ENCODE results near the gene SPEG.
"Not testable (repeated sequence)": the region's sequence is repeated elsewhere in the genome, so short reads cannot be mapped to it uniquely, and the experiment has no call there.

Gene SPEG

GRCh38 chr2:219434718-219435525 lies at the start of gene SPEG:
Gene SPEG (plus strand): TSS chr2:219434843. CDS start chr2:219434978, 135 bp downstream.
- H3K9me3 Mint-ChIP-seq: no peaks in the 10 kb centered on the region
- H3K4me3 Mint-ChIP-seq: no peak within 1 kb of the TSS
- H3K4me1 Mint-ChIP-seq (ENCODE audit: low read depth): peaks cover 1% of the 10 kb centered on the region
- no peak within 1 kb of the TSS for H3K27ac Mint-ChIP-seq
- no peaks in the 10 kb centered on the region for H3K36me3 Mint-ChIP-seq (ENCODE audit: low read depth)
- peaks cover 39% of the 10 kb centered on the region for H3K27me3 Mint-ChIP-seq (ENCODE audit: low read depth)

- H3K4me3 Mint-ChIP-seq: peak overlapping the region; percentile 18
- H3K4me1 Mint-ChIP-seq (ENCODE audit: low read depth): peaks cover 12% of the 10 kb centered on the region
- H3K9me3 Mint-ChIP-seq: no peaks in the 10 kb centered on the region
- H3K27ac Mint-ChIP-seq: no peak overlapping the region
- H3K36me3 Mint-ChIP-seq (ENCODE audit: low read depth): peaks cover 36% of the 10 kb centered on the region
- no peaks in the 10 kb centered on the region for H3K27me3 Mint-ChIP-seq (ENCODE audit: low read depth)
These were observed 49.8 kb upstream of the SPEG start for GRCh38 chr2:219384859-219385258.

- Mint-ChIP-seq H3K9me3 (no peaks in the 10 kb centered on the region), H3K27ac (no peak overlapping the region), H3K27me3 (ENCODE audit: low read depth) (peaks cover 1% of the 10 kb centered on the region), H3K4me3 (peak overlapping the region; percentile 34), H3K4me1 (ENCODE audit: low read depth) (peaks cover 12% of the 10 kb centered on the region), H3K36me3 (ENCODE audit: low read depth) (peaks cover 36% of the 10 kb centered on the region)
These were observed 48.6 kb upstream of the SPEG start for GRCh38 chr2:219385958-219386520.

- peaks cover 12% of the 10 kb centered on the region for H3K4me1 Mint-ChIP-seq (ENCODE audit: low read depth)
- H3K36me3 Mint-ChIP-seq (ENCODE audit: low read depth): peaks cover 33% of the 10 kb centered on the region
- no peaks in the 10 kb centered on the region for H3K9me3 Mint-ChIP-seq
- H3K27me3 Mint-ChIP-seq (ENCODE audit: low read depth): peaks cover 6% of the 10 kb centered on the region
- H3K4me3 Mint-ChIP-seq: peak overlapping the region; percentile 96
- H3K27ac Mint-ChIP-seq: peak overlapping the region; percentile 95
These were observed 47.9 kb upstream of the SPEG start for GRCh38 chr2:219386532-219387280.

GRCh38 chr2:219387306-219388120 lies 47.1 kb upstream of the SPEG start, which contains the start of gene DNPEP:
Gene DNPEP (minus strand): TSS chr2:219387912. CDS start chr2:219387794, 118 bp downstream.
- Mint-ChIP-seq H3K27me3 (ENCODE audit: low read depth) (peaks cover 7% of the 10 kb centered on the region), H3K27ac (peak within 1 kb of the TSS; percentile 95), H3K4me3 (peak within 1 kb of the TSS; percentile 96), H3K4me1 (ENCODE audit: low read depth) (peaks cover 12% of the 10 kb centered on the region), H3K36me3 (ENCODE audit: low read depth) (peaks cover 28% of the 10 kb centered on the region), H3K9me3 (no peaks in the 10 kb centered on the region)

GRCh38 chr2:219388121-219388906 lies 46.3 kb upstream of the SPEG start:
- Mint-ChIP-seq H3K9me3 (no peaks in the 10 kb centered on the region), H3K36me3 (ENCODE audit: low read depth) (peaks cover 29% of the 10 kb centered on the region)

GRCh38 chr2:219388907-219389156 lies 45.8 kb upstream of the SPEG start:
- Mint-ChIP-seq H3K27ac (peak overlapping the region; percentile 22), H3K9me3 (no peaks in the 10 kb centered on the region), H3K36me3 (ENCODE audit: low read depth) (peaks cover 24% of the 10 kb centered on the region), H3K27me3 (ENCODE audit: low read depth) (peaks cover 12% of the 10 kb centered on the region), H3K4me1 (ENCODE audit: low read depth) (peaks cover 9% of the 10 kb centered on the region), H3K4me3 (peak overlapping the region; percentile 22)

More at GRCh38 chr2:219388121-219388906, 46.3 kb upstream of the SPEG start:
- peak overlapping the region; percentile 85 for H3K27ac Mint-ChIP-seq
- H3K27me3 Mint-ChIP-seq (ENCODE audit: low read depth): peaks cover 12% of the 10 kb centered on the region
- H3K4me3 Mint-ChIP-seq: peak overlapping the region; percentile 63
- peaks cover 12% of the 10 kb centered on the region for H3K4me1 Mint-ChIP-seq (ENCODE audit: low read depth)

- Mint-ChIP-seq H3K4me1 (ENCODE audit: low read depth) (peaks cover 7% of the 10 kb centered on the region), H3K27ac (no peak overlapping the region), H3K27me3 (ENCODE audit: low read depth) (peaks cover 12% of the 10 kb centered on the region), H3K36me3 (ENCODE audit: low read depth) (peaks cover 2% of the 10 kb centered on the region), H3K9me3 (no peaks in the 10 kb centered on the region), H3K4me3 (no peak overlapping the region)
These were observed 41.9 kb upstream of the SPEG start for GRCh38 chr2:219392754-219393153.

GRCh38 chr2:219395056-219395455 lies 39.6 kb upstream of the SPEG start:
- H3K4me1 Mint-ChIP-seq (ENCODE audit: low read depth); H3K27ac Mint-ChIP-seq: not testable (repeated sequence)

GRCh38 chr2:219395609-219396008 lies 39.0 kb upstream of the SPEG start:
- H3K27ac Mint-ChIP-seq: no peak overlapping the region
- peaks cover 12% of the 10 kb centered on the region for H3K27me3 Mint-ChIP-seq (ENCODE audit: low read depth)
- peaks cover 2% of the 10 kb centered on the region for H3K36me3 Mint-ChIP-seq (ENCODE audit: low read depth)
- H3K9me3 Mint-ChIP-seq: no peaks in the 10 kb centered on the region
- H3K4me1 Mint-ChIP-seq (ENCODE audit: low read depth): peaks cover 2% of the 10 kb centered on the region
- no peak overlapping the region for H3K4me3 Mint-ChIP-seq

More at GRCh38 chr2:219395056-219395455, 39.6 kb upstream of the SPEG start:
- H3K27me3 Mint-ChIP-seq (ENCODE audit: low read depth): peaks cover 12% of the 10 kb centered on the region
- H3K36me3 Mint-ChIP-seq (ENCODE audit: low read depth); H3K9me3 Mint-ChIP-seq; H3K4me3 Mint-ChIP-seq: not testable (repeated sequence)

- Mint-ChIP-seq H3K36me3 (ENCODE audit: low read depth) (peaks cover 2% of the 10 kb centered on the region), H3K27me3 (ENCODE audit: low read depth) (peaks cover 4% of the 10 kb centered on the region), H3K4me3 (no peak overlapping the region), H3K9me3 (no peaks in the 10 kb centered on the region), H3K27ac (no peak overlapping the region), H3K4me1 (ENCODE audit: low read depth) (peaks cover 2% of the 10 kb centered on the region)
These were observed 37.7 kb upstream of the SPEG start for GRCh38 chr2:219396863-219397457.

- Mint-ChIP-seq H3K9me3 (no peaks in the 10 kb centered on the region), H3K36me3 (ENCODE audit: low read depth) (no peaks in the 10 kb centered on the region), H3K27me3 (ENCODE audit: low read depth) (peaks cover 4% of the 10 kb centered on the region), H3K4me1 (ENCODE audit: low read depth) (peaks cover 2% of the 10 kb centered on the region), H3K27ac (no peak overlapping the region), H3K4me3 (no peak overlapping the region)
These were observed 35.8 kb upstream of the SPEG start for GRCh38 chr2:219398721-219399363.

Measured in T-helper 1 cell treated with Interleukin-12 subunit alpha and Interleukin-12 subunit beta and Interleukin-4 antibody, amounts not matched to agents 30 μg/mL and 1 μg/mL, for 36 hours (primary cell).